ENCODE results near the gene MYH3. TPM values are rescaled to one million over a fixed set of nuclear protein-coding genes. Genes with fewer than 3 reads are reported as not detected.
A peak's percentile ranks its signal among the peaks of the same experiment; 100 is the strongest.

Gene MYH3
- total and polyA plus RNA-seq, 7 donors: 1.9 to 261 (median 5.8) TPM

DNA sequence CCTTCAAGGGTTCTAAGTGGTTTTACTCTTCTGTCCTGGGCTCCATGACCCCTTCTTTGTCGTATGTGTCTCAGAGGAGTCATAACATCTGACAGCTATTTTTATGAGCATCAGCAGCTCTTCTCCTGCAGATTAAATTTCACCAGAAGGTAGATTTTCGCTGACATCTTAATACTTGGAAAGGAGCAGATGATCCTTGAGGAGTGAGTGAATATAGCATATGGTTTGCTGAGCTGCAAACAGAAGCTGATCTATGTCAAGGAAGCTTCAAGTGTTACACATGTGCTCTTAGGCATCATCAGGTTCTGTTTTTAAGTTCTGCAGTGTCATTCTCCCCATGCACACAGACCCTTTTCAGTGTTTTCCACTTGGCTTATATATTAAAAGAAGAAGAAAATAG is 58.5 kb downstream of the MYH3 start:
- Histone ChIP-seq H3K9me3 (no peaks in the 10 kb centered on the region), H3K27me3 (ENCODE audit: insufficient read depth in 3 of 3, low read length in 2 of 3) (peaks cover 0 to 3% (median 0%) of the 10 kb centered on the region in 3 donors), H3K36me3 (ENCODE audit: insufficient read depth in 1 of 2, low read depth in 1 of 2) (no peaks in the 10 kb centered on the region), H3K27ac (peak overlapping the region; percentile 87), H3K4me3 (peak overlapping the region; percentile 27), H3K4me1 (peaks cover 21% of the 10 kb centered on the region)
- WGBS, 3 donors: 23 to 36% (median 23%) methylated on average over 2 of the region's 2 CpGs
- intact Hi-C loops (cut with DNase I): loop anchor here in 1 of 2 donors (5.0 kb wide), 1 partner anchor 51 kb away; the partner anchor contains the start of gene MYH2
- ATAC-seq (peak; percentile 84 to 92 (median 89)), DNase-seq (no peak)
- TF ChIP-seq, protein P1, sequence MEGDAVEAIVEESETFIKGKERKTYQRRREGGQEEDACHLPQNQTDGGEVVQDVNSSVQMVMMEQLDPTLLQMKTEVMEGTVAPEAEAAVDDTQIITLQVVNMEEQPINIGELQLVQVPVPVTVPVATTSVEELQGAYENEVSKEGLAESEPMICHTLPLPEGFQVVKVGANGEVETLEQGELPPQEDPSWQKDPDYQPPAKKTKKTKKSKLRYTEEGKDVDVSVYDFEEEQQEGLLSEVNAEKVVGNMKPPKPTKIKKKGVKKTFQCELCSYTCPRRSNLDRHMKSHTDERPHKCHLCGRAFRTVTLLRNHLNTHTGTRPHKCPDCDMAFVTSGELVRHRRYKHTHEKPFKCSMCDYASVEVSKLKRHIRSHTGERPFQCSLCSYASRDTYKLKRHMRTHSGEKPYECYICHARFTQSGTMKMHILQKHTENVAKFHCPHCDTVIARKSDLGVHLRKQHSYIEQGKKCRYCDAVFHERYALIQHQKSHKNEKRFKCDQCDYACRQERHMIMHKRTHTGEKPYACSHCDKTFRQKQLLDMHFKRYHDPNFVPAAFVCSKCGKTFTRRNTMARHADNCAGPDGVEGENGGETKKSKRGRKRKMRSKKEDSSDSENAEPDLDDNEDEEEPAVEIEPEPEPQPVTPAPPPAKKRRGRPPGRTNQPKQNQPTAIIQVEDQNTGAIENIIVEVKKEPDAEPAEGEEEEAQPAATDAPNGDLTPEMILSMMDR (IDR thresholded peaks at IDR 0.05): no peak

DNA sequence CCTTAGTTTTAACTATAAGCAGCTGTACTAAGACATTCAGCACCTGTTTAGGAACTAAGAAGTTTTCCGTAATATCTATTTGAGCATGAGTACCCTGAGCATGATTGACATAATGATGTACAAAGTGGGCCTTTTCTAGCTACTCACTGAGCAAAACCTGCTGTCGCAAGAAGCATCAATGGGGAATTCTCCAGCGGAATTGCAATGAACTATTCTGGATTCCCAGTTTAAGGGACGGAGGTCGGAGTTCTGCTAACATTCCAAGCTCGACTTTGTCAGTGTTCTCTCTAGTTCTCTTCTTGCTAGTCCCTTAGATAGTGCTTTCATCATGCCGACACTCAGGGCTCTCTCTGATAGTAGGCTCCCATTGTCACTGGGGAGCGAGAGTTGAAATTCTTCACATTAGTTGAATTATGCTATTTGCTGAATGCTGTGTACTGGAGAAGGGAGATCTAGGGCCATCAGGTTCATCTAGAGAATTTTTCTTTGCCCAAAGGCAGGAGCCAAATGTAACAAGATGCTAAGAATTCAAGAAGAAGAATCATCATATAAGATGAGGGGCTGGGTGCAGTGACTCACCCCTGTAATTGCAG is 67.5 kb downstream of the MYH3 start:
- H3K27ac ChIP-seq: peak overlapping the region; percentile 1
- ATAC-seq (no peak), DNase-seq (no peak)
- intact Hi-C loops (cut with DNase I): no loop called here
- no peaks in the 10 kb centered on the region for H3K9me3 ChIP-seq
- no peaks in the 10 kb centered on the region for H3K36me3 ChIP-seq (ENCODE audit: insufficient read depth in 1 of 2, low read depth in 1 of 2)
- 91 to 93% (median 92%) methylated on average over 8 of the region's 8 CpGs for WGBS, 3 donors
- H3K4me1 ChIP-seq: peaks cover 6% of the 10 kb centered on the region
- H3K4me3 ChIP-seq: no peak overlapping the region
- H3K27me3 ChIP-seq (ENCODE audit: insufficient read depth in 3 of 3, low read length in 2 of 3): no peaks in the 10 kb centered on the region
- TF ChIP-seq, protein P1 (IDR thresholded peaks at IDR 0.05): no peak

DNA sequence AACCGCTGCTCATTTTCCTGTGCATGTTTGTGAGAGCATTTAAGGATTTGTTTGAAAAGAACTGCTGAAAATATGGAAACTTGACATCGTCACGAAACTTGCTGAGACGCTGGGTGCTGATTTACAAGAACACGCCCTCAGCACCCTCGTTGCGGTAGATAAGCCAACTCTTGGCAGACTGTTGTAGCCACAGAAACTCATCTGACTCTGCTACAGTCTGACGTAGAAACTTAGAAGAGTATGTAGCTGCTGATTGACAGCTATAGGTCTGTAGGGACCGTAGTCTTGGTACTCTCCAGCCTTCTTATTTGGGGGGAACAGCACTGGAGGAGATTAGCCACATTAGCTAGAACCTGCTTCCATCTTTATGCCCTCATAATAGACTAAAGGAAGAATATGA is 71.6 kb downstream of the MYH3 start:
- 40 to 63% (median 41%) methylated on average over 9 of the region's 9 CpGs for WGBS, 3 donors
- TF ChIP-seq, protein P1 (IDR thresholded peaks at IDR 0.05): no peak
- H3K27me3 ChIP-seq (ENCODE audit: insufficient read depth in 3 of 3, low read length in 2 of 3): peaks cover 0 to 5% (median 0%) of the 10 kb centered on the region in 3 donors

DNA sequence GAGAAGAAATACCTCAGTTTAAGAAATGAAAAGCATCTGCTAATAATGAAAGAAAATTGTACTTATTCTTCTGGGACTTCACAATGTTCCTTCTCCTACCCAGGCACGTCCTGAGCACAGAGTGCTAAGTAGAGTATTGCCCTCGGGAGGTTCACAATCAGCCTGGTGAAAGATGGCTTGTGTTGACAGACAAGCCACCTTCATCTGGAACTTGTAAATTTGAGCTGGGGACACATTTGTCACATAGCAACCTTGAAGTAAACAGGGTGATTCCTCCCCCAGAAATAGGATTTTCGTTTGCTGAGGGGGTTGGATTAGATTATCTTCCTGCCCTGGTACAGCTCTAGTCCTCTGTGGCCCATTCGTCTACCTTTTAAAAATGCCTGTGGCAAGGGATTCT is 73.3 kb downstream of the MYH3 start:
- peaks cover 20% of the 10 kb centered on the region for H3K4me1 ChIP-seq
- H3K27ac ChIP-seq: peak overlapping the region; percentile 83
- WGBS, 3 donors: 23 to 44% (median 31%) methylated on average over 4 of the region's 4 CpGs
- peak overlapping the region; percentile 35 for H3K4me3 ChIP-seq
- H3K36me3 ChIP-seq (ENCODE audit: insufficient read depth in 1 of 2, low read depth in 1 of 2): no peaks in the 10 kb centered on the region
- TF ChIP-seq, protein P1 (IDR thresholded peaks at IDR 0.05): no peak
- no peaks in the 10 kb centered on the region for H3K9me3 ChIP-seq
- H3K27me3 ChIP-seq (ENCODE audit: insufficient read depth in 3 of 3, low read length in 2 of 3): peaks cover 0 to 5% (median 0%) of the 10 kb centered on the region in 3 donors
- DNase-seq: no peak
- peak; percentile 86 to 91 (median 88) for ATAC-seq
- intact Hi-C loops (cut with DNase I): no loop called here

More for the DNA sequence above, 71.6 kb downstream of the MYH3 start:
- Histone ChIP-seq H3K4me1 (peaks cover 20% of the 10 kb centered on the region), H3K36me3 (ENCODE audit: insufficient read depth in 1 of 2, low read depth in 1 of 2) (no peaks in the 10 kb centered on the region), H3K4me3 (peak overlapping the region; percentile 22), H3K9me3 (no peaks in the 10 kb centered on the region), H3K27ac (peak overlapping the region; percentile 83)
- ATAC-seq: peak in 3 of 4 donors; percentile 72 to 74 (median 73)
- intact Hi-C loops (cut with DNase I): no loop called here
- no peak for DNase-seq
